ENCODE measurements around the gene FZD8.

The FZD8 gene

GRCh38 chr10:35632027-35632426, 10.1 kb downstream of the FZD8 start:
- Histone ChIP-seq H3K36me3 (ENCODE audit: control insufficient read depth in 2 of 2, insufficient read depth in 2 of 2, low read length in 2 of 2) (no peaks in the 10 kb centered on the region), H3K27me3 (ENCODE audit: control insufficient read depth in 2 of 2, insufficient read depth in 2 of 2, low read length in 2 of 2) (no peaks in the 10 kb centered on the region), H3K4me1 (ENCODE audit: control insufficient read depth in 2 of 2, insufficient read depth in 2 of 2, low read length in 2 of 2) (peaks cover 0 to 2% of the 10 kb centered on the region in 2 donors), H3K27ac (ENCODE audit: low read depth in 2 of 2, low read length in 2 of 2) (no peak overlapping the region), H3K9ac (ENCODE audit: low read depth in 1 of 2, low read length in 2 of 2) (no peak overlapping the region), H3K4me3 (ENCODE audit: low read length in 2 of 2) (no peak overlapping the region), H3K9me3 (ENCODE audit: control insufficient read depth in 2 of 2, low read length in 2 of 2) (no peaks in the 10 kb centered on the region)

DNA sequence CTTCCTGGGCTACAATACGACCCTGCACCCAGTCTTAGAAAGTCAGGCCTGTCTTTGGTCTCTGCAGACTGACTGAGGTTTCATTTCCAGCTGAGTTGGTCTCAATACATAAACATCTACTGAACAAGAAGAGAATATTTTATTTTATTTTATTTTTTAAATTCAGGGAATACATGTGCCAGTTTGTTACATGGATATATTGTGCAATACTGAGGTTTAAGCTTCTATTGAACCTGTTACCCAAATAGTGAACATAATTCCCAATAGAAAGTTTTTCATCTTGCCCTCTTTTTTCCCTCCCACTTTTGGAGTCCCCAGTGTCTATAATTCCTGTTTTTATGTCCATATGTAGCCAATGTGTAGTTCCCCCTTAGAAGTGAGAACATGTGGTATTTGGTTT, 10.7 kb downstream of the FZD8 start:
- H3K27ac ChIP-seq (ENCODE audit: low read depth in 2 of 2, low read length in 2 of 2), result no peak overlapping the region
- no peaks in the 10 kb centered on the region for H3K36me3 ChIP-seq (ENCODE audit: control insufficient read depth in 2 of 2, insufficient read depth in 2 of 2, low read length in 2 of 2)
- H3K4me3 ChIP-seq (ENCODE audit: low read length in 2 of 2), result no peak overlapping the region
- H3K9ac ChIP-seq (ENCODE audit: low read depth in 1 of 2, low read length in 2 of 2), result no peak overlapping the region
- no peaks in the 10 kb centered on the region for H3K9me3 ChIP-seq (ENCODE audit: control insufficient read depth in 2 of 2, low read length in 2 of 2)
- peaks cover 0 to 2% of the 10 kb centered on the region in 2 donors for H3K4me1 ChIP-seq (ENCODE audit: control insufficient read depth in 2 of 2, insufficient read depth in 2 of 2, low read length in 2 of 2)
- H3K27me3 ChIP-seq (ENCODE audit: control insufficient read depth in 2 of 2, insufficient read depth in 2 of 2, low read length in 2 of 2), result no peaks in the 10 kb centered on the region

DNA sequence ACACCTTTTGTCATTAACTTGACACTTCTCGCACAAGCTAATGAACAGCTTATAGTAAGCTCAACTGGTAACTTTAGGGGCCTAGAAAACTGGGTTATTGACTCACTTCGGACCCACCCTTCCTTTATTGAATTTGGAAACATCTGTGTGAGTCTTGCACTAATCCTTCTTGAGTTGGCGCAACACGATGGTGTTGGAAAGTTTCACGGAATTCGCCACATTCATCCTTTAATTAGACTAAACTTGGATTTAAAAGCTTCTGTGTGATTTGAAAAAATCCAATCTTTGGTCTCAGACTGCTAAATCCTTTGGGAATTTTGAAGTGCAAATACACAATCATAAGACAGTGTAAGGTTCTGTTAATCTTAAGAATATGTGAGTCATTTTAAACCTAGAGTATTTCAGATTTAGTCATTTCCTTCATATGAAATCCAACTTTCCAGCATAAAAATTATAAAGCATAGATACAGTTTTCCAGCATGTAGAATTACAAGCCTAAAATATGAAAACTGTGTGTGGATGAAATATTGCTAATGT, 15.1 kb downstream of the FZD8 start:
- H3K27ac ChIP-seq (ENCODE audit: low read depth in 2 of 2, low read length in 2 of 2), result no peak overlapping the region

DNA sequence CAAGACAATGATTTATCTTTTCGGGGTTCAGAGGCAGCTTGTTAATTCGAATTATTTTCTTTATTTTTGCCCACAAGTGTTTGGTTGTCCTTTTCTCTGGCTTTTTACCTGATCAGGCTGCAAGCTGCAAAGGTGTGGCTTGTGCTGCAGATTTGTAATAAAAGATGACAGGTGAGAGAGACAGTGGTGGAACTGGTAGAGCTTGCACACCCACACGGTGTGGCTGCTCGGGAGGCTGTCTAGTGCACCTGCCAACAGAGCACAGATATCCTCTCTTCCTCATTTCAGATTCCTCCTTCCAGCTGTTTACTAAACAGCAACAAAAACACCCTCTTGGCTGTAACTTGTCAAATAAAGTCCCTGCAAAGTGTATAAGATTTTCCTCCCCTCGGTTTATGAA, 27.8 kb downstream of the FZD8 start:
- H3K36me3 ChIP-seq (ENCODE audit: control insufficient read depth in 2 of 2, insufficient read depth in 2 of 2, low read length in 2 of 2), result no peaks in the 10 kb centered on the region
- no peak overlapping the region for H3K9ac ChIP-seq (ENCODE audit: low read depth in 1 of 2, low read length in 2 of 2)
- no peak overlapping the region for H3K4me3 ChIP-seq (ENCODE audit: low read length in 2 of 2)
- no peaks in the 10 kb centered on the region for H3K9me3 ChIP-seq (ENCODE audit: control insufficient read depth in 2 of 2, low read length in 2 of 2)
- H3K27ac ChIP-seq (ENCODE audit: low read depth in 2 of 2, low read length in 2 of 2), result no peak overlapping the region
- H3K27me3 ChIP-seq (ENCODE audit: control insufficient read depth in 2 of 2, insufficient read depth in 2 of 2, low read length in 2 of 2), result no peaks in the 10 kb centered on the region
- no peaks in the 10 kb centered on the region for H3K4me1 ChIP-seq (ENCODE audit: control insufficient read depth in 2 of 2, insufficient read depth in 2 of 2, low read length in 2 of 2)

More for the DNA sequence above, 15.1 kb downstream of the FZD8 start:
- Histone ChIP-seq H3K9me3 (ENCODE audit: control insufficient read depth in 2 of 2, low read length in 2 of 2) (no peaks in the 10 kb centered on the region), H3K9ac (ENCODE audit: low read depth in 1 of 2, low read length in 2 of 2) (no peak overlapping the region), H3K4me3 (ENCODE audit: low read length in 2 of 2) (no peak overlapping the region), H3K27me3 (ENCODE audit: control insufficient read depth in 2 of 2, insufficient read depth in 2 of 2, low read length in 2 of 2) (no peaks in the 10 kb centered on the region), H3K4me1 (ENCODE audit: control insufficient read depth in 2 of 2, insufficient read depth in 2 of 2, low read length in 2 of 2) (no peaks in the 10 kb centered on the region), H3K36me3 (ENCODE audit: control insufficient read depth in 2 of 2, insufficient read depth in 2 of 2, low read length in 2 of 2) (no peaks in the 10 kb centered on the region)

GRCh38 chr10:35613597-35614226, 28.4 kb downstream of the FZD8 start:
- H3K4me3 ChIP-seq (ENCODE audit: low read length in 2 of 2), result no peak overlapping the region
- no peaks in the 10 kb centered on the region for H3K27me3 ChIP-seq (ENCODE audit: control insufficient read depth in 2 of 2, insufficient read depth in 2 of 2, low read length in 2 of 2)
- H3K9me3 ChIP-seq (ENCODE audit: control insufficient read depth in 2 of 2, low read length in 2 of 2), result no peaks in the 10 kb centered on the region
- no peak overlapping the region for H3K27ac ChIP-seq (ENCODE audit: low read depth in 2 of 2, low read length in 2 of 2)
- no peaks in the 10 kb centered on the region for H3K36me3 ChIP-seq (ENCODE audit: control insufficient read depth in 2 of 2, insufficient read depth in 2 of 2, low read length in 2 of 2)
- H3K9ac ChIP-seq (ENCODE audit: low read depth in 1 of 2, low read length in 2 of 2), result no peak overlapping the region
- no peaks in the 10 kb centered on the region for H3K4me1 ChIP-seq (ENCODE audit: control insufficient read depth in 2 of 2, insufficient read depth in 2 of 2, low read length in 2 of 2)

DNA sequence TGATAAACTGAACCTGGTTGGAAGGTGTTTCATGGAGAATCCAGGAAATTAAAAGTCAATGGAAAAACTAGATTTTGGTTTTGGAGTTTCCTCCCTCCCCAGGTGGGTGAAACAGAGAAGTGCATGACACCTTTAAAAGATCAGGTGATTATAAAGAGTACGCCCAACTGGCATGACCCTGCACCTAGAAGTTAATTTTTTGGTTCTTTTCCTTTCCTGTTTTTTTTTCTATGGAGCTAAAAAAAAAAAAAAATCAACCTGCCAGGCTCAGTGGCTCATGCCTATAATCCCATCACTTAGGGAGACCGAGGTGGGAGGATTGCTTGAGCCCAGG, 29.0 kb downstream of the FZD8 start:
- Histone ChIP-seq H3K27ac (ENCODE audit: low read depth in 2 of 2, low read length in 2 of 2) (no peak overlapping the region), H3K27me3 (ENCODE audit: control insufficient read depth in 2 of 2, insufficient read depth in 2 of 2, low read length in 2 of 2) (peaks cover 0 to under 1% of the 10 kb centered on the region in 2 donors)

GRCh38 chr10:35612385-35613106, 29.6 kb downstream of the FZD8 start:
- H3K27me3 ChIP-seq (ENCODE audit: control insufficient read depth in 2 of 2, insufficient read depth in 2 of 2, low read length in 2 of 2), result peaks cover under 1 to 5% of the 10 kb centered on the region in 2 donors
- H3K4me3 ChIP-seq (ENCODE audit: low read length in 2 of 2), result no peak overlapping the region
- no peaks in the 10 kb centered on the region for H3K36me3 ChIP-seq (ENCODE audit: control insufficient read depth in 2 of 2, insufficient read depth in 2 of 2, low read length in 2 of 2)
- H3K4me1 ChIP-seq (ENCODE audit: control insufficient read depth in 2 of 2, insufficient read depth in 2 of 2, low read length in 2 of 2), result peaks cover 0 to under 1% of the 10 kb centered on the region in 2 donors
- H3K27ac ChIP-seq (ENCODE audit: low read depth in 2 of 2, low read length in 2 of 2), result no peak overlapping the region
- H3K9ac ChIP-seq (ENCODE audit: low read depth in 1 of 2, low read length in 2 of 2), result no peak overlapping the region
- H3K9me3 ChIP-seq (ENCODE audit: control insufficient read depth in 2 of 2, low read length in 2 of 2), result no peaks in the 10 kb centered on the region

More for the DNA sequence above, 29.0 kb downstream of the FZD8 start:
- no peaks in the 10 kb centered on the region for H3K4me1 ChIP-seq (ENCODE audit: control insufficient read depth in 2 of 2, insufficient read depth in 2 of 2, low read length in 2 of 2)
- H3K9me3 ChIP-seq (ENCODE audit: control insufficient read depth in 2 of 2, low read length in 2 of 2), result no peaks in the 10 kb centered on the region
- no peak overlapping the region for H3K9ac ChIP-seq (ENCODE audit: low read depth in 1 of 2, low read length in 2 of 2)
- no peaks in the 10 kb centered on the region for H3K36me3 ChIP-seq (ENCODE audit: control insufficient read depth in 2 of 2, insufficient read depth in 2 of 2, low read length in 2 of 2)
- no peak overlapping the region for H3K4me3 ChIP-seq (ENCODE audit: low read length in 2 of 2)

DNA sequence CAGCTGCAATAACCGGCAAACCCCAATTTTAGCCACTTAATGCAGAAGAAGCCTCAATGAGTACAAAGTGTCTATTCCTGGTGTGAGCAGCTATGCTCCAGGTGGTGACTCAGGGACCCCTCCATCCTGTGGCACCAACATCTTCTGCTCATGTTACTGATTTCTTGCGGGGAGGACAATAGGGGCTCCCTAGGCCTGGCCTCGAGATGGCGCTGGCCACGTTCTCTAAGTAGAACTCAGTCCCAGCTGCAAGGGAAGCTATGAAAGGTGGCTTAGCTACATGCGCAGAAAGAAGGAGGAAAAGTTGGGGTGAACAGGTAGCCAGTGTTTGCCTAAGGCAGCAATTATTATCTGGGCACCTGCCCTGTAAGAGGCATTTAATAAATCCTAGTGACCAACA, 30.3 kb downstream of the FZD8 start:
- H3K36me3 ChIP-seq (ENCODE audit: control insufficient read depth in 2 of 2, insufficient read depth in 2 of 2, low read length in 2 of 2), result no peaks in the 10 kb centered on the region
- peaks cover 0 to 3% of the 10 kb centered on the region in 2 donors for H3K4me1 ChIP-seq (ENCODE audit: control insufficient read depth in 2 of 2, insufficient read depth in 2 of 2, low read length in 2 of 2)
- H3K9ac ChIP-seq (ENCODE audit: low read depth in 1 of 2, low read length in 2 of 2), result no peak overlapping the region
- no peak overlapping the region for H3K4me3 ChIP-seq (ENCODE audit: low read length in 2 of 2)
- H3K27me3 ChIP-seq (ENCODE audit: control insufficient read depth in 2 of 2, insufficient read depth in 2 of 2, low read length in 2 of 2), result peaks cover 7 to 13% of the 10 kb centered on the region in 2 donors
- no peak overlapping the region for H3K27ac ChIP-seq (ENCODE audit: low read depth in 2 of 2, low read length in 2 of 2)
- no peaks in the 10 kb centered on the region for H3K9me3 ChIP-seq (ENCODE audit: control insufficient read depth in 2 of 2, low read length in 2 of 2)

GRCh38 chr10:35608328-35608672, 33.8 kb downstream of the FZD8 start:
- H3K9ac ChIP-seq (ENCODE audit: low read depth in 1 of 2, low read length in 2 of 2), result no peak overlapping the region
- H3K36me3 ChIP-seq (ENCODE audit: control insufficient read depth in 2 of 2, insufficient read depth in 2 of 2, low read length in 2 of 2), result no peaks in the 10 kb centered on the region
- H3K27ac ChIP-seq (ENCODE audit: low read depth in 2 of 2, low read length in 2 of 2), result no peak overlapping the region
- peaks cover 0 to 3% of the 10 kb centered on the region in 2 donors for H3K4me1 ChIP-seq (ENCODE audit: control insufficient read depth in 2 of 2, insufficient read depth in 2 of 2, low read length in 2 of 2)
- H3K27me3 ChIP-seq (ENCODE audit: control insufficient read depth in 2 of 2, insufficient read depth in 2 of 2, low read length in 2 of 2), result peaks cover 10 to 13% of the 10 kb centered on the region in 2 donors
- no peaks in the 10 kb centered on the region for H3K9me3 ChIP-seq (ENCODE audit: control insufficient read depth in 2 of 2, low read length in 2 of 2)
- no peak overlapping the region for H3K4me3 ChIP-seq (ENCODE audit: low read length in 2 of 2)

DNA sequence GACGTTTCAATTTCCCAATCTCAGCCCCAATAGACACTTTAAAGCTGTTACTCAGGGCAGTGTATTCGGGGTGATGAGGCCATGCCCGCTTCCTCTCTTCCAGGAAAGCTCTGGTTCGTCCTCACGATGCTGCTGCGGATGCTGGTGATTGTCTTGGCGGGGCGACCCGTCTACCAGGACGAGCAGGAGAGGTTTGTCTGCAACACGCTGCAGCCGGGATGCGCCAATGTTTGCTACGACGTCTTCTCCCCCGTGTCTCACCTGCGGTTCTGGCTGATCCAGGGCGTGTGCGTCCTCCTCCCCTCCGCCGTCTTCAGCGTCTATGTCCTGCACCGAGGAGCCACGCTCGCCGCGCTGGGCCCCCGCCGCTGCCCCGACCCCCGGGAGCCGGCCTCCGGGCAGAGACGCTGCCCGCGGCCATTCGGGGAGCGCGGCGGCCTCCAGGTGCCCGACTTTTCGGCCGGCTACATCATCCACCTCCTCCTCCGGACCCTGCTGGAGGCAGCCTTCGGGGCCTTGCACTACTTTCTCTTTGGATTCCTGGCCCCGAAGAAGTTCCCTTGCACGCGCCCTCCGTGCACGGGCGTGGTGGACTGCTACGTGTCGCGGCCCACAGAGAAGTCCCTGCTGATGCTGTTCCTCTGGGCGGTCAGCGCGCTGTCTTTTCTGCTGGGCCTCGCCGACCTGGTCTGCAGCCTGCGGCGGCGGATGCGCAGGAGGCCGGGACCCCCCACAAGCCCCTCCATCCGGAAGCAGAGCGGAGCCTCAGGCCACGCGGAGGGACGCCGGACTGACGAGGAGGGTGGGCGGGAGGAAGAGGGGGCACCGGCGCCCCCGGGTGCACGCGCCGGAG, 34.4 kb downstream of the FZD8 start:
- Histone ChIP-seq H3K27ac (ENCODE audit: low read depth in 2 of 2, low read length in 2 of 2) (no peak overlapping the region), H3K9me3 (ENCODE audit: control insufficient read depth in 2 of 2, low read length in 2 of 2) (no peaks in the 10 kb centered on the region), H3K4me3 (ENCODE audit: low read length in 2 of 2) (peak overlapping the region in 1 of 2 donors; percentile 37), H3K27me3 (ENCODE audit: control insufficient read depth in 2 of 2, insufficient read depth in 2 of 2, low read length in 2 of 2) (peaks cover 10 to 13% of the 10 kb centered on the region in 2 donors), H3K9ac (ENCODE audit: low read depth in 1 of 2, low read length in 2 of 2) (no peak overlapping the region), H3K36me3 (ENCODE audit: control insufficient read depth in 2 of 2, insufficient read depth in 2 of 2, low read length in 2 of 2) (no peaks in the 10 kb centered on the region), H3K4me1 (ENCODE audit: control insufficient read depth in 2 of 2, insufficient read depth in 2 of 2, low read length in 2 of 2) (peaks cover 0 to 3% of the 10 kb centered on the region in 2 donors)

Data from mucosa of rectum (tissue), 2 donors.